ENCODE data around the gene TM4SF5. TPM values are rescaled to one million over a fixed set of nuclear protein-coding genes. Genes with fewer than 3 reads are reported as not detected.

Gene TM4SF5
- polyA plus RNA-seq, 1 of the 3 experiments (the other 2 are of a cell fraction) = not detected

GRCh38 chr17:4806777-4807604 lies 35.3 kb downstream of the TM4SF5 start, which contains the start of gene PLD2 (continued):
- TF ChIP-seq, protein P1, sequence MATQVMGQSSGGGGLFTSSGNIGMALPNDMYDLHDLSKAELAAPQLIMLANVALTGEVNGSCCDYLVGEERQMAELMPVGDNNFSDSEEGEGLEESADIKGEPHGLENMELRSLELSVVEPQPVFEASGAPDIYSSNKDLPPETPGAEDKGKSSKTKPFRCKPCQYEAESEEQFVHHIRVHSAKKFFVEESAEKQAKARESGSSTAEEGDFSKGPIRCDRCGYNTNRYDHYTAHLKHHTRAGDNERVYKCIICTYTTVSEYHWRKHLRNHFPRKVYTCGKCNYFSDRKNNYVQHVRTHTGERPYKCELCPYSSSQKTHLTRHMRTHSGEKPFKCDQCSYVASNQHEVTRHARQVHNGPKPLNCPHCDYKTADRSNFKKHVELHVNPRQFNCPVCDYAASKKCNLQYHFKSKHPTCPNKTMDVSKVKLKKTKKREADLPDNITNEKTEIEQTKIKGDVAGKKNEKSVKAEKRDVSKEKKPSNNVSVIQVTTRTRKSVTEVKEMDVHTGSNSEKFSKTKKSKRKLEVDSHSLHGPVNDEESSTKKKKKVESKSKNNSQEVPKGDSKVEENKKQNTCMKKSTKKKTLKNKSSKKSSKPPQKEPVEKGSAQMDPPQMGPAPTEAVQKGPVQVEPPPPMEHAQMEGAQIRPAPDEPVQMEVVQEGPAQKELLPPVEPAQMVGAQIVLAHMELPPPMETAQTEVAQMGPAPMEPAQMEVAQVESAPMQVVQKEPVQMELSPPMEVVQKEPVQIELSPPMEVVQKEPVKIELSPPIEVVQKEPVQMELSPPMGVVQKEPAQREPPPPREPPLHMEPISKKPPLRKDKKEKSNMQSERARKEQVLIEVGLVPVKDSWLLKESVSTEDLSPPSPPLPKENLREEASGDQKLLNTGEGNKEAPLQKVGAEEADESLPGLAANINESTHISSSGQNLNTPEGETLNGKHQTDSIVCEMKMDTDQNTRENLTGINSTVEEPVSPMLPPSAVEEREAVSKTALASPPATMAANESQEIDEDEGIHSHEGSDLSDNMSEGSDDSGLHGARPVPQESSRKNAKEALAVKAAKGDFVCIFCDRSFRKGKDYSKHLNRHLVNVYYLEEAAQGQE (IDR thresholded peaks at IDR 0.05; ENCODE audit: low read depth, low read length) = no peak
- TF ChIP-seq TCF12 (IDR thresholded peaks at IDR 0.05) = no peak
- TF ChIP-seq NRF1 (IDR thresholded peaks at IDR 0.05; ENCODE audit: low read depth, low read length) = no peak
- TF ChIP-seq FOSL2 (IDR thresholded peaks at IDR 0.05; ENCODE audit: borderline replicate concordance, low read depth) = no peak
- no peak for TF ChIP-seq RFX5 (IDR thresholded peaks at IDR 0.05; ENCODE audit: low read length)
- TF ChIP-seq EP300 (IDR thresholded peaks at IDR 0.05; ENCODE audit: borderline replicate concordance in 1 of 2, low read depth in 1 of 2, low read length in 1 of 2) = no peak
- TF ChIP-seq PBX3 (IDR thresholded peaks at IDR 0.05) = no peak
- peak; percentile 8; the same call in 1 of the 2 replicates for TF ChIP-seq NFIC (IDR thresholded peaks at IDR 0.05; ENCODE audit: borderline replicate concordance)
- TF ChIP-seq GABPA (IDR thresholded peaks at IDR 0.05; ENCODE audit: low read depth) = no peak
- no peak for TF ChIP-seq EZH2phosphoT487 (IDR thresholded peaks at IDR 0.05; ENCODE audit: borderline replicate concordance, low read depth)
- TF ChIP-seq, protein P2, sequence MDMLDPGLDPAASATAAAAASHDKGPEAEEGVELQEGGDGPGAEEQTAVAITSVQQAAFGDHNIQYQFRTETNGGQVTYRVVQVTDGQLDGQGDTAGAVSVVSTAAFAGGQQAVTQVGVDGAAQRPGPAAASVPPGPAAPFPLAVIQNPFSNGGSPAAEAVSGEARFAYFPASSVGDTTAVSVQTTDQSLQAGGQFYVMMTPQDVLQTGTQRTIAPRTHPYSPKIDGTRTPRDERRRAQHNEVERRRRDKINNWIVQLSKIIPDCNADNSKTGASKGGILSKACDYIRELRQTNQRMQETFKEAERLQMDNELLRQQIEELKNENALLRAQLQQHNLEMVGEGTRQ (IDR thresholded peaks at IDR 0.05; ENCODE audit: borderline replicate concordance, low read depth, low read length) = no peak
- peak; percentile 67 for TF ChIP-seq POLR2AphosphoS5 (IDR thresholded peaks at IDR 0.05; ENCODE audit: low read depth, low read length)
- no peak for TF ChIP-seq MEF2A (IDR thresholded peaks at IDR 0.05; ENCODE audit: borderline replicate concordance, low read depth)
- TF ChIP-seq YY1 (IDR thresholded peaks at IDR 0.05; ENCODE audit: low read depth) = no peak

All from SK-N-SH (cell line).